IPS-18c (cell line): ENCODE data around the gene OR52E5.

Experiments used
- H3K4me3 ChIP-seq: 2 replicates; pipeline ENCODE4 v1.7.0; 2013; ENCODE audit warnings: low read depth, mild to moderate bottlenecking, low read length, moderate library complexity; ENCODE audit not compliant: insufficient read depth
- H3K9me3 ChIP-seq: one replicate; pipeline ENCODE4 v1.6.1; 2013; ENCODE audit warnings: mild to moderate bottlenecking, low read length, moderate library complexity; ENCODE audit not compliant: control insufficient read depth, insufficient read depth

OR52E5 gene

GRCh38 chr11:5892908-5893307, at the start of gene OR52E5:
TSS of gene OR52E5 (plus strand) at chr11:5893208. CDS start at chr11:5900777, 7,569 bp downstream.
- Histone ChIP-seq H3K4me3 (no peak within 1 kb of the TSS), H3K9me3 (no peaks in the 10 kb centered on the region)

- H3K4me3 ChIP-seq, result no peak overlapping the region
- no peaks in the 10 kb centered on the region for H3K9me3 ChIP-seq
Measured at GRCh38 chr11:5846701-5847100, 46.3 kb upstream of the OR52E5 start.

GRCh38 chr11:5847711-5848110, 45.3 kb upstream of the OR52E5 start:
- Histone ChIP-seq H3K4me3 (no peak overlapping the region), H3K9me3 (no peaks in the 10 kb centered on the region)

DNA sequence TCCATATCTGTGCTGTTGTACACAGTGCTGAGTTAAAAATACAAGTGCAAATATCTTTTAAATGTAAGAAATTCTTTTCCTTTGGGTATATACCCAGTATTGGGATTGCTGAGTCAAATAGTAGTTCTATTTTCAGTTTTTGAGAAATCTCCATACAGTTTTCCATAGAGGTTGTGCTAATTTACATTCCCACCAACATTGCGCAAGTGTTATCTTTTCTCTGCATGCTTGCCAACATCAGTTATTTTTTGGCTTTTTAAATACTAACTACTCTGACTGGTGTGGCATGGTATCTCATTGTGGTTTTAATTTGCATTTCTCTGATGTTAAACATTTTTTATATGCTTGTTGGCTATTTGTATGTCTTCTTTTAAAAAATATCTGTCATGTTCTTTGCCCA, 42.0 kb upstream of the OR52E5 start:
- Histone ChIP-seq H3K9me3 (no peaks in the 10 kb centered on the region), H3K4me3 (no peak overlapping the region)

DNA sequence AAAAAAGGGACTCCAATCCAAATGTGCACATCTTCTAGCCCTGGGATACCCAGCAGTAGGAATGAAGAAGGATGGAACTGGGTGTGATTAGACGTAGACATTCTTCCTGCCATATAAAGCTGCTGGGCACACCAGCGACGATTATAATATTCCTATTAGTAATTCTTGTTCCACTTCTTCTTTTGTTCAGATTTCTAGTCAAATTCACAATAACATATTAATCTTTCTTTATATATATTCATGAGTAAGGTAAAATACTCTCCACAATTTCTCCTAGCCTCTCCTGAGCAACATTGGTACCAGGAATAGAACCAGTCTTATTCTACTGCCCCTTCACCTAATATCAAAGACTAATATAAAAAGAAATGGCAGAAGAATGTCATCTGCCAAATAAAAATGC, 35.4 kb upstream of the OR52E5 start, which contains the start of gene OR52E8:
OR52E8 (minus strand) TSS at position 101 of the 400 bp plus-strand sequence; CDS start at position 101, 0 bp downstream.
- H3K4me3 ChIP-seq, result no peak within 1 kb of the TSS
- H3K9me3 ChIP-seq, result no peaks in the 10 kb centered on the region

DNA sequence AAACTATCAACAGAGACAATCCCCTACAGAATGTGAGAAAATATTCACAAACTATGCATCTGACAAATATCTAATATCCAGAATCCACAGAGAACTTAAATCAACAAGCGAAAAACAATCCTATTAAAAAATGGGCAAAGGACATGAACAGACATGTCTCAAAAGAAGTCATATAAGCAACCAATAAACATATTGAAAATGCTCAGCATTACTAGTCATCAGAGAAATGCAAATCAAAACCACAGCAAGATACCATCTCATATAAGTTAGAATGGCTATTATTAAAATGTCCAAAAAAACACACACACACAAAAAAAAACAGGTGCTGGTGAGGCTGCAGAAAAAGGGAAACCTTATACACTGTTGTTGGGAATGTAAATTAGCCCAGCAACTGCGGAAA, 27.2 kb upstream of the OR52E5 start:
- H3K9me3 ChIP-seq, result peaks cover 2% of the 10 kb centered on the region
- no peak overlapping the region for H3K4me3 ChIP-seq

GRCh38 chr11:5878564-5878963, 14.4 kb upstream of the OR52E5 start:
- Histone ChIP-seq H3K9me3 (no peaks in the 10 kb centered on the region), H3K4me3 (no peak overlapping the region)

DNA sequence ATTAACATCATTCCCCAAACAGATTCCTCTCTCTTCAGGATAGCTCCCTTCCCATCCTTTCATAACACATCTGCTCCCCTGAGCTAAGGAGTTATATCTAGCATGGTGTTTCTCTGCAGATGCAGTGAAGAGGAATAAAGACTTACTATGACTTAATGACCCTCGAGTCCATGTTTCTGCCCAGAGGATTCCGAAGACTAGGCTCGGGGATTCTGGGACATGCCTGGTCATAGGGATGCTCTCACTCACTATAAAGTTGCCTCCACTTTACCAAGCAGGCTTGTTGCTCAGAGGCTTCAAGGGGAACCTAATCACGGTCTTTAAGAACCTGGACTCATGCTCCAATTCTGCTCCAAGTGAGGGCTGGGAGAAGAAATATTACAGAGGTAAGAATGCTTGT, 12.7 kb upstream of the OR52E5 start, which contains the start of gene OR52E4:
OR52E4 (plus strand) TSS at position 301 of the 400 bp plus-strand sequence. CDS start 3,664 bp downstream, outside the sequence.
- Histone ChIP-seq H3K4me3 (no peak within 1 kb of the TSS), H3K9me3 (no peaks in the 10 kb centered on the region)

GRCh38 chr11:5881756-5882155, 11.3 kb upstream of the OR52E5 start:
- Histone ChIP-seq H3K9me3 (no peaks in the 10 kb centered on the region), H3K4me3 (no peak overlapping the region)

- no peak overlapping the region for H3K4me3 ChIP-seq
- no peaks in the 10 kb centered on the region for H3K9me3 ChIP-seq
Measured at GRCh38 chr11:5887172-5887571, 5.8 kb upstream of the OR52E5 start.

DNA sequence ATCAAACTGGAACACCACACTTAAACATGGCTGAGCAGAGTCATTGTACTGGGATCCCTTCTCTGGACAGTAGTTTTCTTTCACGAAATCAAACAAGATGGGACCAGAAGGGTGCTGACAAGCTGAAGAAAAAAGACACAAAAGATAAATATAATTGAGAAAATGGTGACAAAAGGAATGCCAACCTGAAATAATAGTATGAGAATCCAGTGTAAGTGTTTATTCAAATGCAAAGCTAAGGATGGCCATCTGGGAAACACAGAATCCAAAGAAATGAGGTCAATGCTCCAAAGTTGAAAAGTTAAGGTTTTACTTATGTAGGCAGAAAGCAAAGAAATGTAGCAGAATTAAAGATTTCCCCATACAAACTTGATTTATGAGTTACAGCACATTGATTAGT, 5.3 kb upstream of the OR52E5 start:
- no peaks in the 10 kb centered on the region for H3K9me3 ChIP-seq
- no peak overlapping the region for H3K4me3 ChIP-seq

DNA sequence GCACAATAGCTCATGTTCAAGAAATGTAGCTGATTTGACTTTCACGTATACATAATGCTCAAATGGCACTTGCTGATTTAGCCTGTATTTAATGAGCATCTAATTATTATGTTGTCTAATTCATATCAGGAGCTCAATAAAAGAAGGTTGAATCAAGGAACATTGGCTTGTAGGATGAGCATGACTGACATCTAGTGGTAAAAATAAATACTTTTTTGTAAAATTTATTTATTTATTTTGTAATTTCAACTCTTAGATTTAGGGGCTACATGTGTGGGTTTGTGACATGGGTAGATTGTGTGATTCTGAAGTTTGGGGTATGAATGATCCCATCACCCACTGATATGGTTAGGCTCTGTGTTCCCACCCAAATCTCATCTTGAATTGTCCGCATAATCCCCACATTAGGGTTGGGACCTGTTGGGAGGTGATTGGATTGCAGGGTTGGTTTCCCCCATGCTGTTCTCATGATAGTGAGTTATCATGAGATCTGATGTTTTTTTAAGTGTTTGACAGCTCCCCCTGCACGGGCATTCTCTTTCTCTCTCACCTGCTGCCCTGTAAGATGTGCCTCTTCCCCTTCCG, 1.7 kb upstream of the OR52E5 start:
- Histone ChIP-seq H3K9me3 (no peaks in the 10 kb centered on the region), H3K4me3 (no peak overlapping the region)

DNA sequence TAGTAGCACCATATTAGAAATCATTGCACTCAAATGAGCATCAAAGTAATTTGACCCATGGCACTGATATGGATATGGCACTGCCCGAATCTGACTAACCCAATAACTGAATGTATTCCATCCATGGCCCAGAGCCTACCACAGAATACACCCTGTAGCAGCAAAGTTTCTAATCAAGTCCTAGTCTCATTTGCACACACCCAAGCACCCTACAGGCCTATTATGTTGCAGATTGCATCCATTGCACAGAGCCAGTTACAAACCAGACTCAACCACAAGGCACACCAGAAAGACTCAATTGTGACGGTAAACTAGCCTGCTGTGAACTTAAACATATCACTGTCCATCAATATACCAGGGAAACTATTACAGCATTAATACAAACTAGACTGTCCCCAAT, 6.5 kb downstream of the OR52E5 start:
- no peak overlapping the region for H3K4me3 ChIP-seq

GRCh38 chr11:5910540-5910939, 17.5 kb downstream of the OR52E5 start:
- no peaks in the 10 kb centered on the region for H3K9me3 ChIP-seq
- no peak overlapping the region for H3K4me3 ChIP-seq

More for the DNA sequence above, 6.5 kb downstream of the OR52E5 start:
- H3K9me3 ChIP-seq, result no peaks in the 10 kb centered on the region

DNA sequence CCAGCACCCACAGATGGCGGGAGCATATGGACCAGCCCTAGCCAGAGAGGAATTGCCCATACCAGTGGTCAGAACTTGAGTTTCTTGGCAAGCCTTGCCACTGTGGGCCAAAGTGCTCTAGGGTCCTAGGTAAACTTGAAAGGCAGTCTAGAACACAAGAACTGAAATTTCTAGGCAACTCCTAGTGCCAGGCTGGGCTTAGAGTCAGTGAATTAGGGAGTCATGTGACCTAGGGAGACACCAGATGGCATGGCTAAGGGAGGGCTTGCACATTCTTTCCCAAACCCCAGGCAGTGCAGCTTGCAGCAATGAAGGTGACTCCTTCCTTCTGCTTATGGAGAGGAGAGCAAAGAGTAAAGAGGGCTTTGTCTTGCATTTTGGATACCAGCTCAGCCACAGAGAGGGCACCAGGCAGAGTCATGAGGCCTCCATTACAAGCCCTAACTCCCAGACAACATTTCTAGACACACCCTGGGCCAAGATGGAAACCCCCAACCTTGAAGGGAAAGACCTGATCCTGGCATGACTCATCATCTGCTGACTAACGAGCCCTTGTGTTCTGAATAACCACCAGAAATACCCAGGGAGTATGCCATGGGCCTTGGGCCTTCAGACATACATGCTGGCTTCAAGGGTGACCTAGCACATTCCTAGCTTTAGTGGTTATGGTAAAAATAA, 29.9 kb downstream of the OR52E5 start:
- H3K4me3 ChIP-seq, result no peak overlapping the region
- peaks cover 1% of the 10 kb centered on the region for H3K9me3 ChIP-seq

DNA sequence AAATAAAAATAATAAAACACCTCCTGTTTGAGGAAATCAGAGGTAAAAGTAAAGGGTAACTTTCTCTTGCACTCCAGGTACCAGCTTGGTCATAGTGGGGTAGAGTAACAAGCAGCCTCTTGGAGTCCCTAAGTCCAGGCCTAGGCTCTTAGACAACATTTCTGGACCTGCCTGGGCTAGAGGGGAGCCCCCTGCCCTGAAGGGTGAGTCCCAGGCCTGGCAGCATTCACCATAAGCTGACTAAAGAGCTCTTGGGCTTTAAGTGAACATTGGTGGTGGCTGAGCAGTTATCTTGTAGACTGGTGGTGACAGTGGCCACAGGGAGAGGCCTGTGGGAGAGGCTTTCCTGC, 30.4 kb downstream of the OR52E5 start:
- peaks cover 3% of the 10 kb centered on the region for H3K9me3 ChIP-seq
- no peak overlapping the region for H3K4me3 ChIP-seq

GRCh38 chr11:5923794-5924193, 30.8 kb downstream of the OR52E5 start:
- Histone ChIP-seq H3K4me3 (no peak overlapping the region), H3K9me3 (peaks cover 4% of the 10 kb centered on the region)

DNA sequence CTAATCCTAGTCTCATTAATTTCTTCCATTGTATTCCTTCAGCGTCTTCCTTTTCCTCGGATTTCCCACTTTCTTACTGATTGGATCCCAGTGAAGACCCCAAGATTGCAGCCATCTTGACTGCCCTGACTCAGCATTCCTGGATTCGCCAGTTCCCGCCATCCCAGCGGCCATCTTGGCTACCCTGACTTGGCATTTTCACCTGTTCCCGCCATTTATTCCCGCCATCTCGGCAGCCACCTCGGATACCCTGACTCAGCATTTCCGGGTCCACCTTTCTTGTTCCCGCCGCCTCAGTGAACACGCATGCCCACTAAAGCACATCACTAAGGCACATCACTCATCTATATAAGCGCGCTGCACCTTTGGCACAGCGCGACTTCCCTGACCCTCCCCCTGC, 35.3 kb downstream of the OR52E5 start:
- Histone ChIP-seq H3K4me3 (no peak overlapping the region), H3K9me3 (peaks cover 13% of the 10 kb centered on the region)

GRCh38 chr11:5928811-5929210, 35.8 kb downstream of the OR52E5 start:
- Histone ChIP-seq H3K4me3 (no peak overlapping the region), H3K9me3 (peaks cover 13% of the 10 kb centered on the region)
